ENCODE measurements around the gene PROX1.
A peak's percentile ranks its signal among the peaks of the same experiment; 100 is the strongest.

The PROX1 gene

DNA sequence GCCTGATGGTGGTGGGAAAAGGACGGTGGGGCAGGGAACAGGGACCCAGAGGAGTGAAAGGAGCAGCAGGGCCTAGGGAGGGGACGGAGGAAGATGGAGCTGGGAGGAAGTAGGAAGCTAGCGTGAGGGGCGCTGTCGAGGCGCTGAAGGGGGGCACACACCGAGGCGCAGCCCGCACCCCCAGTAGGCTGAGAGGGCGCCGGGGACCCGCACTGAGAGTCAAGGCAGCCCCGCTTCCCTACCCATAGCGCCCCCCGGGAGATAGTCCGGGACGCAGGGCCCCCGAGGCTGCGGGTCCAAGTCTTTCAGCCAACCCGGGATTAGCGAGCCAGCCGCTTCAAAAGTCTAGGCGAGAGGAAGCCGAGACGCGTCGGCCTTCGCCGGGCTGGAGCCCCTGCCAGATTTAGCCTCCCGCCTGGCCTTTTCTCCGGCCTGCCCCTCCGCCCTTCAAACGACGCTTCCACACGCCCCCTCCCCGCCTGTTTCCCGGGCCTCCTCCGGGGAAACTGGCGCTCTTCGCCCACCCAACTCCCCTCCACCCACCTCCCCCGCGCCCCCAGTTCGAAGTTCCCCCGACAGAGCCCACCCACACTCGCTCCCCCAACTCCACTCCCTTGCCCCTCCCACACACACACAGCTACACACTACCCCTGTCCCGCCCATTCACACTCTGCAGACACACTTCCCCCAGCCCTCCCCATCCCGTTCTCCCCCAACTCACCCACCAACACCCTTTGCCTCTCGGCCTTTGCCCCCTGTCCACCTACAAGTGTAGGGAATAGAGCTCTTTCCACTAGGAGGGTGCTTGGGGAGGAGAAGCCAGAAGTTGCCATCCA lies 7.8 kb upstream of the PROX1 start:
- DNase-seq (ENCODE audit: low read depth in 2 of 2), result no peak

DNA sequence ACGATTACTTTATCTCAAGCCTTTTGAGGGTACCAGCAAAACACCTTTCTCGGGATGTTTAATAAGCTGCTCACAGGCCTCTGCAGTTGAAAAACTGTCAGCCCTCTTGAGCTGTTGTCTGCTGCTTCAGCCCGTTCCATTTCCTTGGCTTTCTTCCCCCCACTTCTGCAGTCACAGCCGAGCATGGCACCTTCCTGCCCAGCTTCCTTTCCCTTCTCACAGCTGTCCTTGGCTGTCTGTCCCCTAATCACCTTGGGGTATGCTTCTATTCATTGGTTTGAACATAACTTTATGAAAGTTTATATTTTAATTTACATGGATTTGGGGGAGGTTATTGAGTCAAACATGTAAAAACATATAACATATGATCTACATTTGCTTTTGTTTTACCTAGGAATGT lies 6.9 kb upstream of the PROX1 start:
- DNase-seq (ENCODE audit: low read depth in 2 of 2), result no peak

DNA sequence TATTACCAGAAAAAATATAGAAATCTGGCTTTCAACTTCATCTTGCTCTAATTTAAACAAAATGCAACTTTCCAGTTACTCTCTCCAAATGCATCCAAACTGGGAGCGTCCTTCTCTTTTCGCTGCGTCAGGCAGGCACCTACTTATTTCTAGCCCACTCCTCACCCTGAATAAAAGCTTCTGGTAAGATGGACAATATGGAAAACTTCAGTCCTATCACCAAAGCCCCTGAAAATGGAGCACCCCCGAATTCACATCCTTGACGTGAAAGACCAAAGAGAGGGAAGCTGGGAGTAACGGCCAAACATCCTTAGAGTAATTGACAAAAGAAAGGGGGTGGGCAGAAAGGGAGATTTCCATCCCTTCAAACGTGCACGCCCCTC lies 5.5 kb upstream of the PROX1 start:
- DNase-seq (ENCODE audit: low read depth in 2 of 2), result no peak

DNA sequence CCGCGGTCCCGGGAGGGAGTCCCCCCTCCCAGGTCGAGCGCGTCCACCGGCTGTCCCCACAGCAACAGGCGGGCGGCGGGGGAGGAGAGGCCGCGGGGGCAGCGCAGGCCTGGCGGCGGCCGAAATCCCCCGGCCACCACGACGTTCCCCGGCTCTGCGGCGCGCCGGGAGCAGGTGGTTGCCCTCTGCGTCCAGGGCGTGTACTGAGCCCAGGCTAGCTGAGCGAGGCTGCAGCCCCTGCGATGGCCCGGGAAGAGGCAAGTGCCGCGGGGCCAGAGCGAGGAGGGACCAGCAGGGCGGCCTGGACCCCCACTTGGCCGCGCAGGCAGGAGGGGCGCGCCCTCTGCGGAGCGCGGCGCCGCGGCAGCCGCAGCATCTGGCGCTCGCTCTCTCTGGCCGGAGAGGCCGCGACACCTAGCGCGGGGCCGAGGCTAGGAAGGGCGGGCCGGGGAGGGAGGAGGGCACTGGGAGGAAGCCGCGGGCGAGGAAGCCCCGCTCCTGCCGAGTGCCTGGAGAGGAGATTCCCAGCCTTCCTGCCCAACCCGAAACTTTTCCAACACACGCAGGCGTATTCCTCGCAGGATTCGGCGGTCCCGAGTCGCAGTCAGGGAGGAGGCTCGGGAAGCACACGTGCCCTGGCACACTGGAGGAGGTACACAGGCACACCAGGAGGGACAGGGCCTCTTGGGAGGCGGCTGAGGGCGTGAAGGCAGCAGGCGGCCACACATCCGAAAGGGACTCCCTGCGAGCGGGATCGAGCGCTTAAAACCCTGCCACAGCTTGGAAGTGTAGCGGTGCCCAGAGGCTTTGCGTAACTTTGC lies 4.9 kb upstream of the PROX1 start:
- DNase-seq (ENCODE audit: low read depth in 2 of 2), result no peak

DNA sequence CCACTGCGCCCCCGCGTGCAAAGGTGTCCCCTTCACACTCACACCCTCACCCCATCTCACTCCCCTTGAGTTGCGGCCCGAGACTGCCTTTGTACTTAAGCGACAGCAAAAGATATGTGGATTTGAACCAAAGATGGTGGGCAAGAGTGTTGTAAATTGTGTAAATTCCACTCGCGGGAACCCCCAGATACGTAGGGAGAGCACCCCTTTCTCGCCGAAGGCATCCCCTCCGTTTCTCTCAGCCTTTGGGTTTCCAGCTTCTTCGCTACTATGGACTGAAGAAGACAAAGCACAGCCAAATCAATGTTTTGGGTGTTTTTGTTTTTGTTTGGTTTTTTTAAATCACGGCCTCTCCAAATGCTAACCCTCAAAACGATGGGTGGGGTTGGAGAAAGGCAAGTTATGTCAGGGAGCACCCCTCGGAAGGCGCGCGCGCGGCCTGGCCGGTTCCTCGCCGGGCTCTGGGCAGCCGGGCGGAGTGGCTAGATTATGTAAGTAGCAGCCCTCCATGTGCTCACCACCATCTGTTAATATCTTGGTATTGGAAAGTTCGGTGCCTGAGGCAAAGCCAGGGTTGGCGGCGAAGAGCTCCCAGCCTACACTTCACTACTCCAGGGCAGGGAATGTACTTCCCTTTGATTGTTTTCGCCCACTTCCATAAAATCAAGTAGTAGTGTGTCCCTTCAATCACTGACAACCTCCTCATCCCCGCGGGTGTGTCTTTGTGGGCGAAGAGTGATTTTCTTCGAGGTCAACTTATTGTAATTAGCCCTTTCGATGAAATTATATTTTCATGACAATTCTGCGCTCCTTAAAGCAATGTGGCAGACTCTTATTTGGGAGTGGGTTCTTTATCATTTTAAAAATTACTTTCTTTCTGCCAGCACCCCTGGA lies 4.0 kb upstream of the PROX1 start:
- DNase-seq (ENCODE audit: low read depth in 2 of 2), result no peak

DNA sequence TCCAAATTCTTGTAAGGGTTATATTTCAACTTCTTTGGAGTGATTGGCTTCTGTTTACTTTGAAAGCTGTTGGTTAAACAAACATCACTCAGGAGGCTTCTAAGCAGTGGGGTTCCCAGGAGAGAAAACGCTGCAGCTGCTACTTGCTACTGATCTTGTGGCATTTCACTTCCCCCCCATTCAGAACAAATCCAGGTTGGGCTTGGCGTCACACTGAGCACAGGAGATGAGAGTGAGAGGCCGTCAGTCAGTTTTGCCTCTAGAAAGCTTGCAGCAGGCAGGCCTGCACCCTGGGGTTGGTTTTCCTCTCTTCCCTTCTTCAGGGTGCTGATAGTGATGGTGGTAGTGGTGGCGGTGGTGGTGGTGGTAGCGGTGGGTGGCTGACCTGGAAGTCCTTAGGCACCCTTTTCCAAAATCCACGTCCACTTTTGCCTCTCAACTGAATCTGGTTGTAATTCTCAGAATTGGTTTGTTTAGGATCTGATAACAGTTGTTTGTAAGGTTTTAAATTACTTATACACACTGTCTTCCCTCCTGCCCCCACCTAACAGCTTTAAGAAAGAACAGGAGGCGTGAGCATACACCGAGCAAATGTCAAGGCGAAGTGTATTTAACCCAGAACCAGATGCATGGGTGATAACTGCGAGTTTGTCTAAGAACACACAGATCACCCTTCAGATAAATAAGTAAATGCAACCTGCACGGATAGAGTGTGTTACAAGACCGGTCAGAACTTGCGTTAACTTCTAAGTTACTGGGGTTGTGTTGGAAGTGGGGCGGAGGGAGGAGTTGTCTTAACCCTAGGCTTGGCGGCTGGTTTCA lies 3.2 kb upstream of the PROX1 start:
- DNase-seq (ENCODE audit: low read depth in 2 of 2), result no peak

DNA sequence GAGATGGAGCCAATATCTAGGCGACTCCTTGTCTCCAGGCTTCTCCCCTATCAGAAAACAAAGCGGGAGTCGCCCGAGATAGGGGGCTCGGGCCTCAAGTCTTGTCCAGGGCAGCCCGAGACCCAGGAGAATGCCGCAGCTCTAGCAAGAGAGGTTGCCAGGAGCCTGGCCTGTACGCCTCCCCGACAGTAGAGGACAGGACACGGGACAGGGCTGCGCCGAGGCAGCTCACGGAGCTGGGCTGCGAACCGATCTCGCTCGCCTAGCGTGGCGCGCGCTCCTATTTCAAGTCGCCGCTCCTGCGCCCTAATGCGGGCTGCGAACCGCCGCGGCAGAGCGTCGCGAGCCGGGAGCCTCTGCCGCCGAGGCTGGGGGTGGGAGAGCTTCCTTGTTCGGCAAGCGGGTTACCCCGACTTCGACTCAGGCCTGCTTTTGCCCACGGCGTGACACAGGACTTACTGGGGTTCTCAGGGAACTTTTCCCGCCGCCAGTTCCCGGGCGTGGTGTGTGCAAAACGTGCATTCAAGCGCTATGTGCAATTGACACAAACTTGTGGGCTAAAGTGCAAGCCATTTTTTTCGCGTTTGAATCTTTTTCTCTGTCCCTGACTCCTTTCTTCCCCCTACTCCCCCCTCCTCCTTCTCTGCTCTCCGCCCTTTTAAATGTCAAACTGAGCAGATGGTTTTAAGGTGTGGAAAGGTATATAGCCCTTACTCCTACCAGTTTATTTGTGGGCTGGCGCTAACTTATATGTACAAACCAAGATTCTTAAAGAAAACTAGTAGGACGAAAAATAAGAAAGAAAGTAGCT lies 2.4 kb upstream of the PROX1 start:
- DNase-seq (ENCODE audit: low read depth in 2 of 2), result no peak

DNA sequence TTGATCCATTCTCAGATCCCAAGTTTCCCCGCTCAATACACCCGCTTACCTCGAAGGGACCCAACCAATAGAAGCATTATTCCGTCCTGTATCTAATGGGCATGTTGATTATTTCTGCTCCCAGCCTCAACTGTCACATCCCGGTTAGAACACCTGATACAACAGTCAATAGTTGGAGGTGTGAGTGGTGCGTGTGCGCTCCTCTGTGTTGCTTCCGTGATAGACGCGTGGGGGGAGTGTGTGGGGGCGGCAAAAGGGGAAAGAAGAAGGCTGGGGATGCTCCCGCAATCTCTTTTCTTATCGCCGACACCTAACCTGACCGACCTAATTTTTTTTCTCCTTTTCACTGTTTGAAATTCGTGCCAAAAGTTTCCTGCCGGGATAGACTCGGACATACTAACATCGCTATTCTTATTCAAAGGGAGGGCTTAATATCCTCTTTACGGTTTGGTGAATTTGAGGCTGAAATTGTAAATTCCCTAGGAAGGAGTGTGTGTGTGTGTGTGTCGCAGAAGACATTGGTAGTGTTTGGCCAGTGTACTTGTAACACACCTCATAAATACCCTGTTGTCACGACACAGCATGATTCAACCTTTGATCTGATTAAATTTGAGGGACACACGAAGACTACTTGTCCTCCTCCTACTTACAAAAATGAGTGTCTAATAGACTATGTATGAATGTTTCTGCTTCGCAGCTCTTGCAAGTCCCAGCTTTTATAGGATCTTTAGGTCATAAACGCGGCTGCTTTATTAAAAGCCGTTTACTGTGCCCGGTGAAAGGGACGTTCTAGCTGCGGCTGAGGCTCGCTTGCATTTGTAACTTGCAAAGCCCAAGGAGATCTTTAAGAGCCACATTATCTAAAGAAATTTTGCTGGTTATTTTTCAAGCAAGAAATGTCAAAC lies 1.5 kb upstream of the PROX1 start:
- no peak for DNase-seq (ENCODE audit: low read depth in 2 of 2)

DNA sequence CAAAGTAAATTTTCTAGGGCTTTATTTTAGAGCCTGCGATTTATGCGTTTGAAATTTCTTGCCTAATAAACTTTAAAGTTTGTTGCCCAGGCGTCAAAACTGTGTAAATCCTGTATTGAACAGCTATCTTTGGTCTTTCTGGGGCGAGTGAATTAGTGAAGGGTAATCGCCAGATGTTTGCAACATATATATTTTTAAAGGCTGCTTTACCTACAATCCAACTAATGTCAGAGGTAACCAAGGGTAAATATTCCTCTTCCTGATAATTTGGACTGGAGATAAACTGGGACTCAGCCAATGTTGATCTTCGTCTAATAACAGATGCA lies 885 bp upstream of the PROX1 start:
- DNase-seq (ENCODE audit: low read depth in 2 of 2), result no peak

DNA sequence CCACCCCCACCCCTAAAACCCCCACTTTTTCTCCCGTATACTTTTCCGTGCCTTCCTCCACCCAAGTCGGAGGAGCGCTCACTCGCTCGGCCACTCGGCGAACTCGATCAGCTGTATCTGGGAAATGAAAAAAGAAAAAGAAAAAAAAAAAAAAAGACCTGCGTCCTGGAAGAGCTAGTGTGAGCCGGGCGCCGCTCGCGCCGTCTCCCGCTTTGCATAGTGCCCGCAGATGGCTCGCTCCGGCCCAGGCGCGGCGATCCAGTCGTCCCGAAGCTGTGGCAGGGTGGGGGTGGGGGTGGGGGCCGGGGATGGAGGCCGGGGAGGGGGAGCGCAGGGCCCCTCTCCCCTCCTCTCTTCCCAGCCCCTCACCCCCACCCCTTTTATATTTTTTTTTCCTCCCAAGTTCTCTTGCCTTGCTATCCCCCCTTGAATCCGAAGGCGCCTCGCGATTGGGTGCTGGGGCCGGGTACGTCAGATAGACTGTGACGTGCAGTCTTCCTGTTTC lies 299 bp upstream of the PROX1 start:
- DNase-seq (ENCODE audit: low read depth in 2 of 2), result peak in 1 of 2 experiments; percentile 34

DNA sequence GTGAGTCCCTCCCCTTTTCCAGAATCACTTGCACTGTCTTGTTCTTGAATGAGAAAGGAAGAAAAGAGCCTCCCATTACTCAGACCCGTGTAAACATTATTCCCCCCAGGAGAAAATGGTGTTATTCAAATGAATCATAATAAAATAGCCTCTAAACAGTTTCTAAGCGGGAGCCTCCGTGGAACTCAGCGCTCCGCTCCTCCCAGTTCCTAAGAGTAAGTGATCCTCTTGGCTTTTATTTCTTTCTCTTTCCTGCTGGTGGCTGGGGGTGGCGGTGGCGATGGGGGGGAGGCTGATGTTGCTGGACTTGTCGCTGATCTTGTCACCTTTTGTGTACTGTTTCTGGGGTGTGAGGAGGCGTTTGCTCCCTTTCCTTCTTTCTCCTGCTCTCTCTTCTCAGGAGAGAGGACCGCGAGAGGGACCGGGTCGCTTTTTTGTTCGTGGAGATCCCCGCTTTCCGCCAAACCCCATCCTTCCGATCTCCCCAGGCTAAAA lies 781 bp downstream of the PROX1 start:
- no peak for DNase-seq (ENCODE audit: low read depth in 2 of 2)

DNA sequence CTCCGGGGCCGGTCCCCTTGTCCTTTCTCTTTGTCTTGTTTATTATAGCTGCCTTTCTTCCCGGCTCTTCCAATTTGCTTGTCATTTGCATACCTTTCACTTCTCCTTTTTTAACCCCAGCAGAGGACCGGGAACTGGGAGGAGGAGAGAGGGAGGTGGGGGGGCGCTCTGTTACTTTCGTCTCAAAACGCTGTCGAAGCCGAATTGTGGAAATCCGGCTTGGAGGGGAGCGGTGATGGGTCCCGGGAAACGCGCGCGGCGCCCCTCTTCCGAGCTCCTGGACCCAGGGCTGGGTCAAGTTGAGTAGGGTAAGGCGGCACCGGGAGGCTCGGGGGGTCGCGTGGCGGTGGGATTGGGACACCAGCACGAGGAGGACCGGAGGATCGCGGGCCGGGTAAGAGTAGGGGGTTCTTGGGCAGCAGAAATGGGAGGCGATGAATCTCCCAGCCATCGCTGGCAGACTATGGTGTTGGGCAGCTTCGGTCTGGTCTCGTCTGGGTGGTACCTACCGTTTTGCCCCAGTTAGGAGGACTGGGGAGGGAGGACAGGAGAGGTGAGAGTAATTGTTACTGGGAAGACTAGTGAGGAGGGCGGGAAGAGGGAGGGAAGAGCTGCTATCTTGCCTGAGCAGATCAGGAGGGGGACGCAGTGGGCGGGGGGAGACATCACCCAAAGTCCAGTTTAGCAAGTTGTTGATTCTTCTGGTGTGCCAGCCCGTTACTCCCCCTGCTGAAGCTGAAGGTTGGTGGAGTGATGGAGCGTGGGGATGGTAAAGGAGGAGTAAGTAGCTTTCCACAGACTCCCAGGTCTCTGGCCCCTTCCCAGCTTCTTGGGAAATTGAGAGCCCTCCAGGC lies 1.5 kb downstream of the PROX1 start:
- no peak for DNase-seq (ENCODE audit: low read depth in 2 of 2)

DNA sequence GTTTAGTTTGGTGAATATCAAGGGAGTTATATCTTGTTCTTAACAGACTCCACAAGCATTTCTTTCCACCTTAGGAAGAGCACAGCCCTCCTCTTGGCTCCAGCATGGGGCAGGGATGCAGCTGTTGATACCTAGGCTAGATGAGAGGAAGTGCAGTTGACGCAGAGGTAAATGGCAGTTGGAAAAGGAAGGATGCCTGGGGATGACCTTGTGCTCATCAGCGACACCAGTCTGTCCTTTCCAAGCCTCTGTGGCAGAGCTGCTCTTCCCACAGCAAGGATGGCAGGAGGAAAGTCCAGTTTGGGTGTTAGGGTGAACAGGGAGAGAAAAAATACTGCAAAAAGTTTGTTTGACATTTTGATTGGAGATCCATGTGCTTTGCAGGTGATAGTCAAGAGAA lies 6.2 kb downstream of the PROX1 start:
- no peak for DNase-seq (ENCODE audit: low read depth in 2 of 2)

DNA sequence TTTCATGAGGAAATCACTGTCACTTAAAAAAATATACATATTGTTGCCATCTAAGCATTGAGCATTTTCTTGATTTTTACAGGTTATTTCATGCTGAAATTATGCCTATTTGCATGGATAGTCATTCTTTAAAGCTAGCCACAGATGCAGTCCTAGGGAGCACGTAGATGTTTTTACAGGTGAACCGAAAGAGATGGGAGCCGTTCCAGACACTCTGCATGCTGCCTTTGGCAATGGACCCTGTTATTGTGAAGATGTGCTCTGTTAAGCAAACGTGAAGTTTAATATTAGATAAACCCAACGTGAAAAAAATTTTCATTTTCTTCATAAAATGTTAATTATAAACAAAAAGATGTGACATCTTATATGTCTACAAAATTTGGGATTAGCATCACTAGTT lies 7.1 kb downstream of the PROX1 start:
- no peak for DNase-seq (ENCODE audit: low read depth in 2 of 2)

DNA sequence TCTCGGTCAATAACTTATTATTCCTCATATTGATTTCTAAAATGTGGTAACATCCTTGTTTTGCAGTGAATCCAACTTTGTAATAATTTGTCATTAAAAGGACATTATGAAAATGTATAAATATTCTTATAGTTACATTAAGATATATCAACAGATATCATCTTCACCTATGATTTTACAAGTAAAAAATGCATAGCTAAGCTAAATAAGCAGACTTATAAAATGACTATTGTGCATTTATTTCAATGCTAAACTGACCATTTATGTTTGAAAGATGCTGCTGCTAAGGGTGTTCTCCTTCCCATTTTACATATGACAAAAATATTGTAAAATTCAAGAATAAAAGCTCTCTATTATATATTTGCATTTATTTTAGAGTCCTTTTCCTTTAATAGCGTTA lies 7.8 kb downstream of the PROX1 start:
- DNase-seq (ENCODE audit: low read depth in 2 of 2), result no peak

DNA sequence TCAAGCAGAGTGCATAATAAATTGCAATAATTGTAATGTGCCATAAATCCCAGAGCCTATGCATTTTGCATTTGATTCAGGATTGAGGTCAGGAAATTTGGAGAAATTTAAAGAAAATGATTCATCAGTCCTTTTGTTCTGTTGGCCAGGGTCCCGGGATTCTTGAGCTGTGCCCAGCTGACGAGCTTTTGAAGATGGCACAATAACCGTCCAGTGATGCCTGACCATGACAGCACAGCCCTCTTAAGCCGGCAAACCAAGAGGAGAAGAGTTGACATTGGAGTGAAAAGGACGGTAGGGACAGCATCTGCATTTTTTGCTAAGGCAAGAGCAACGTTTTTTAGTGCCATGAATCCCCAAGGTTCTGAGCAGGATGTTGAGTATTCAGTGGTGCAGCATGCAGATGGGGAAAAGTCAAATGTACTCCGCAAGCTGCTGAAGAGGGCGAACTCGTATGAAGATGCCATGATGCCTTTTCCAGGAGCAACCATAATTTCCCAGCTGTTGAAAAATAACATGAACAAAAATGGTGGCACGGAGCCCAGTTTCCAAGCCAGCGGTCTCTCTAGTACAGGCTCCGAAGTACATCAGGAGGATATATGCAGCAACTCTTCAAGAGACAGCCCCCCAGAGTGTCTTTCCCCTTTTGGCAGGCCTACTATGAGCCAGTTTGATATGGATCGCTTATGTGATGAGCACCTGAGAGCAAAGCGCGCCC lies 8.7 kb downstream of the PROX1 start:
- DNase-seq (ENCODE audit: low read depth in 2 of 2), result no peak

DNA sequence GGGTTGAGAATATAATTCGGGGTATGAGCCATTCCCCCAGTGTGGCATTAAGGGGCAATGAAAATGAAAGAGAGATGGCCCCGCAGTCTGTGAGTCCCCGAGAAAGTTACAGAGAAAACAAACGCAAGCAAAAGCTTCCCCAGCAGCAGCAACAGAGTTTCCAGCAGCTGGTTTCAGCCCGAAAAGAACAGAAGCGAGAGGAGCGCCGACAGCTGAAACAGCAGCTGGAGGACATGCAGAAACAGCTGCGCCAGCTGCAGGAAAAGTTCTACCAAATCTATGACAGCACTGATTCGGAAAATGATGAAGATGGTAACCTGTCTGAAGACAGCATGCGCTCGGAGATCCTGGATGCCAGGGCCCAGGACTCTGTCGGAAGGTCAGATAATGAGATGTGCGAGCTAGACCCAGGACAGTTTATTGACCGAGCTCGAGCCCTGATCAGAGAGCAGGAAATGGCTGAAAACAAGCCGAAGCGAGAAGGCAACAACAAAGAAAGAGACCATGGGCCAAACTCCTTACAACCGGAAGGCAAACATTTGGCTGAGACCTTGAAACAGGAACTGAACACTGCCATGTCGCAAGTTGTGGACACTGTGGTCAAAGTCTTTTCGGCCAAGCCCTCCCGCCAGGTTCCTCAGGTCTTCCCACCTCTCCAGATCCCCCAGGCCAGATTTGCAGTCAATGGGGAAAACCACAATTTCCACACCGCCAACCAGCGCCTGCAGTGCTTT lies 9.4 kb downstream of the PROX1 start:
- DNase-seq (ENCODE audit: low read depth in 2 of 2), result no peak

All from stimulated activated CD4-positive, alpha-beta T cell treated with anti-CD3 and anti-CD28 coated beads, Interleukin-12 subunit alpha, Interleukin-12 subunit beta, amount 100 ng/mL, for 24 hours (primary cell).